Adrenal gland (tissue), 12 donors: ENCODE results near the gene MCOLN1. TPM values are rescaled to one million over a fixed set of nuclear protein-coding genes. Genes with fewer than 3 reads are reported as not detected.

Source experiments
- DNase-seq, 7 donors: peaks; one replicate each; pipeline ENCODE4 v3.0.0-alpha.2; 2019 to 2020
- H3K27ac ChIP-seq, 5 donors: fragments of 200-600 bp; sonication (generic) in 4 of 5; 1 replicate in 3 of 5; 2 replicates in 2 of 5; pipeline versions ENCODE4 v1.5.1 to v1.8.0; 2016 to 2020; ENCODE audit warnings: mild to moderate bottlenecking in 1 of 5
- H3K27me3 ChIP-seq: fragments of 200-600 bp; 2 replicates; pipeline ENCODE4 v1.8.0; 2021
- H3K36me3 ChIP-seq, 2 donors: fragments of 200-600 bp; replicated peaks in 1 of 2; 1 replicate in 1 of 2; 2 replicates in 1 of 2; pipeline versions ENCODE4 v1.5.1 to v1.8.0; 2018 to 2022
- H3K4me1 ChIP-seq, 2 donors: fragments of 200-600 bp; replicated peaks in 1 of 2; 1 replicate in 1 of 2; 2 replicates in 1 of 2; pipeline versions ENCODE4 v1.5.1 to v1.8.0; 2018 to 2021
- H3K4me3 ChIP-seq, 4 donors: fragments of 200-600 bp; sonication (generic) in 3 of 4; one replicate each; pipeline ENCODE4 v1.5.1; 2016 to 2018
- H3K9me3 ChIP-seq, 3 donors: fragments of 200-600 bp; sonication (generic) in 1 of 3; replicated peaks in 1 of 3; 1 replicate in 2 of 3; 2 replicates in 1 of 3; pipeline versions ENCODE4 v1.5.1 to v1.8.0; 2016 to 2021
- POLR2A ChIP-seq, 2 donors: fragments of 450-650 bp; IDR thresholded peaks; one replicate each; pipeline ENCODE4 v1.6.1; 2017; ENCODE audit warnings: antibody characterized with exemption in 2 of 2, mild to moderate bottlenecking in 2 of 2, moderate library complexity in 1 of 2
- WGBS, 4 donors: extraction: QIAGEN DNeasy Blood & Tissue Kit in 2 of 4; methylation state at CpG; one replicate each; pipeline versions ENCODE4 v1.1.5 to v1.1.7; 2013 to 2017; 5-methylcytosine and 5-hydroxymethylcytosine counted together
- intact Hi-C, 2 donors: fragments of 100-400 bp; cut with DNase I; formaldehyde crosslinking; loops; one replicate each; pipeline versions ENCODE4 v1.14.1 to v1.15.0; 2022 to 2023
- polyA plus RNA-seq, 3 donors: library from polyadenylated mRNA; stranded (reverse); fragments of 200-250 nt in 2 of 3; fragments of 350-450 nt in 1 of 3; fragmentation: Illumina TruSeq in 1 of 3; extraction: RNeasy Lipid Tissue Mini Kit (QIAGEN cat#74804) in 1 of 3; gene quantifications; one replicate each; pipeline ENCODE4 v1.2.3, GENCODE V29; 2013 to 2014
- total RNA-seq, 9 donors: library from RNA; depleted of rRNA in 4 of 9; stranded (reverse); fragments of >200 nt in 4 of 9; fragments of 120-200 nt in 1 of 9; fragmentation: NEBNext Ultra II Directional in 1 of 9; extraction: Animal tissue kit (Norgen Biotek cat#: 25700) in 1 of 9; gene quantifications; one replicate each; pipeline versions ENCODE4 v1.1.0 to v1.2.4, GENCODE V29; 2013 to 2023
- TF ChIP-seq, protein P1 (sequence below), 6 experiments: fragments of 450-650 bp in 4 of 6; fragments of 200-600 bp in 2 of 6; sonication (generic) in 1 of 6; IDR thresholded peaks; 1 replicate in 5 of 6; 2 replicates in 1 of 6; pipeline versions ENCODE4 v1.5.1 to v1.8.0; 2016 to 2021; ENCODE audit warnings: antibody characterized with exemption in 6 of 6, mild to moderate bottlenecking in 2 of 6, moderate library complexity in 1 of 6
- donor health status: healthy with polysubstance abuse.
- donor health status: Bipolar disorder and iron deficiency.
- donor health status: DM: yes; HTN: yes; CAD: no.
- donor health status: DM: no; HTN: no; CAD: no.
- donor health status: DM: no; HTN: no; CAD: no.
- donor health status: DM: yes; HTN: yes; CAD: no.

Gene MCOLN1
- total and polyA plus RNA-seq, 12 donors: 6.0 to 212 (median 57.1) TPM

DNA sequence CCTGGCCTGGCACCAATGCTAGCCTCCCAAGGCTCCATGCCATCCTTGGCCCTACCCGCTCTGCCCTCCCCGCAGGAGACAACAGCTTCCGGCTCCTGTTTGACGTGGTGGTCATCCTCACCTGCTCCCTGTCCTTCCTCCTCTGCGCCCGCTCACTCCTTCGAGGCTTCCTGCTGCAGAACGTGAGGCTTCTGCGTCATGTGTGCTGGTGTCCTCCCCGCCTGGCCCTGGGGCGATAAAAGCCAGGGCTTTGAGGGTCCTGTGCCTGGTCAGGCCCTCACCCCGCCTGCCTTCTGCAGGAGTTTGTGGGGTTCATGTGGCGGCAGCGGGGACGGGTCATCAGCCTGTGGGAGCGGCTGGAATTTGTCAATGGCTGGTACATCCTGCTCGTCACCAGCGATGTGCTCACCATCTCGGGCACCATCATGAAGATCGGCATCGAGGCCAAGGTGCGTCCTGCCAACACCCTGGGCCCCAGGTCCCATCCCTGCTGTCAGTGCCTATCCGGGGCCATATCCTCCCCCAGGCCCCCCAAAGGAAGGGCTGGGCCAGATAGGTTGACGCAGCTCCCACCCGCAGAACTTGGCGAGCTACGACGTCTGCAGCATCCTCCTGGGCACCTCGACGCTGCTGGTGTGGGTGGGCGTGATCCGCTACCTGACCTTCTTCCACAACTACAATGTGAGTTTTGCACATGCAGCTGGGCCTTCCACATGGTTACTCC lies 6.3 kb downstream of the MCOLN1 start:
- no peak overlapping the region for H3K4me3 ChIP-seq
- no peak overlapping the region for H3K27ac ChIP-seq
- 91 to 97% (median 93%) methylated on average over 13 to 32 of the region's 32 CpGs for WGBS, 4 donors
- H3K9me3 ChIP-seq: no peaks in the 10 kb centered on the region
- no peak for TF ChIP-seq POLR2A (IDR thresholded peaks at IDR 0.05)
- TF ChIP-seq, protein P1, sequence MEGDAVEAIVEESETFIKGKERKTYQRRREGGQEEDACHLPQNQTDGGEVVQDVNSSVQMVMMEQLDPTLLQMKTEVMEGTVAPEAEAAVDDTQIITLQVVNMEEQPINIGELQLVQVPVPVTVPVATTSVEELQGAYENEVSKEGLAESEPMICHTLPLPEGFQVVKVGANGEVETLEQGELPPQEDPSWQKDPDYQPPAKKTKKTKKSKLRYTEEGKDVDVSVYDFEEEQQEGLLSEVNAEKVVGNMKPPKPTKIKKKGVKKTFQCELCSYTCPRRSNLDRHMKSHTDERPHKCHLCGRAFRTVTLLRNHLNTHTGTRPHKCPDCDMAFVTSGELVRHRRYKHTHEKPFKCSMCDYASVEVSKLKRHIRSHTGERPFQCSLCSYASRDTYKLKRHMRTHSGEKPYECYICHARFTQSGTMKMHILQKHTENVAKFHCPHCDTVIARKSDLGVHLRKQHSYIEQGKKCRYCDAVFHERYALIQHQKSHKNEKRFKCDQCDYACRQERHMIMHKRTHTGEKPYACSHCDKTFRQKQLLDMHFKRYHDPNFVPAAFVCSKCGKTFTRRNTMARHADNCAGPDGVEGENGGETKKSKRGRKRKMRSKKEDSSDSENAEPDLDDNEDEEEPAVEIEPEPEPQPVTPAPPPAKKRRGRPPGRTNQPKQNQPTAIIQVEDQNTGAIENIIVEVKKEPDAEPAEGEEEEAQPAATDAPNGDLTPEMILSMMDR (IDR thresholded peaks at IDR 0.05): no peak
- intact Hi-C loops: loop anchor here in 1 of 2 donors (10.0 kb wide), 1 partner anchor 134 kb away; no protein-coding TSS in a partner anchor
- peaks cover 3 to 11% of the 10 kb centered on the region in 2 donors for H3K4me1 ChIP-seq
- H3K36me3 ChIP-seq: peaks cover 0 to 57% of the 10 kb centered on the region in 2 donors
- H3K27me3 ChIP-seq: no peaks in the 10 kb centered on the region
- DNase-seq: peak in 1 of 7 donors; percentile 50

DNA sequence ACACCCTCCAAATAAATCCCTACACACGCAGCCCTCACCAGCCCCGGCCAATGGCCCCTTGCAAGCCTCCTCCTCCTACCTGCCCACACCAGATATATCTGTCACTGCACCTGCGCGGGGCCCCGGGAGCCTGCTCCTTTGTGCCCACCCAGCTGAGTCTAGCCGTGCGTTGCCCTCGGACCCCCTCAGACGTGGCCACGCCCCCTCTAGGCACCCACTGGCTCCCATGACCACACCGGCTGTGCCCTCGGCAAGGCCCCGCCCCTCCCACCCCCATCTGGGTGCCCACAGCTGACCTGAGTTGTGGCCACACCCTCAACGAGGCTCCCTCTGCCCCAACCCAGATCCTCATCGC lies 6.8 kb downstream of the MCOLN1 start:
- peaks cover 0 to 57% of the 10 kb centered on the region in 2 donors for H3K36me3 ChIP-seq
- no peaks in the 10 kb centered on the region for H3K9me3 ChIP-seq
- TF ChIP-seq, protein P1 (IDR thresholded peaks at IDR 0.05): no peak
- no peak for TF ChIP-seq POLR2A (IDR thresholded peaks at IDR 0.05)
- 82 to 88% (median 85%) methylated on average over 12 to 15 of the region's 15 CpGs for WGBS, 4 donors
- peaks cover 3 to 6% of the 10 kb centered on the region in 2 donors for H3K4me1 ChIP-seq
- H3K27me3 ChIP-seq: no peaks in the 10 kb centered on the region
- H3K27ac ChIP-seq: no peak overlapping the region
- no peak overlapping the region for H3K4me3 ChIP-seq
- intact Hi-C loops: loop anchor here in 1 of 2 donors (10.0 kb wide), 1 partner anchor 134 kb away; no protein-coding TSS in a partner anchor
- DNase-seq: peak in 1 of 7 donors; percentile 53

DNA sequence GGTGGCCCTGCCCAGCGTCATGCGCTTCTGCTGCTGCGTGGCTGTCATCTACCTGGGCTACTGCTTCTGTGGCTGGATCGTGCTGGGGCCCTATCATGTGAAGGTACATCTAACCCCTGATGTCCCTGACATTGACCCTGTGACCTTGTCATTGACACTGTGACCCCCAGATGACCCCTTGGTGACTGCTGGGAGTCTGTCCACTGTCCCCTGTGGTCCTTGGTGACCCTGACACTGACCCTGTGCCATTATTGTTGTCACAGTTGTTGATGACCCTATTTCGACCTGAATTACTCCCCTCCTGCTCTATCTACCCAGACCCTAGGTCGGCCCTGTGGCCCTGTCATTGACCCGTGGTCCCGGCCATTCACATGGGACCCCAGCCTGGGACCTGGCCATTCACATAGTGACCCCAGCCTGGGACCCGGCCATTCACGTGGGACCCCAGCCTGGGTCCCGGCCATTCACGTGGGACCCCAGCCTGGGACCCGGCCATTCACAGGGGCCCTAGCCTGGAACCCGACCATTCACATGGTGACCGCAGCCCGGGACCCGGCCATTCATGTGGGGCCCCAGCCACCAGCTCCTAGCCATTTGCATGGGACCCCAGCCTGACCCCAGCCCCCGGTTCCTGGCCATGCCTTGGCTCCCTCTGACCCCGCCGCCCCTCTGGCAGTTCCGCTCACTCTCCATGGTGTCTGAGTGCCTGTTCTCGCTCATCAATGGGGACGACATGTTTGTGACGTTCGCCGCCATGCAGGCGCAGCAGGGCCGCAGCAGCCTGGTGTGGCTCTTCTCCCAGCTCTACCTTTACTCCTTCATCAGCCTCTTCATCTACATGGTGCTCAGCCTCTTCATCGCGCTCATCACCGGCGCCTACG lies 7.4 kb downstream of the MCOLN1 start:
- TF ChIP-seq POLR2A (IDR thresholded peaks at IDR 0.05): no peak
- TF ChIP-seq, protein P1 (IDR thresholded peaks at IDR 0.05): no peak
- H3K27ac ChIP-seq: no peak overlapping the region
- H3K4me3 ChIP-seq: no peak overlapping the region
- peaks cover 3% of the 10 kb centered on the region in 2 donors for H3K4me1 ChIP-seq
- intact Hi-C loops: loop anchor here (10.0 kb wide), 3 partner anchors 135 to 175 kb away; no protein-coding TSS in a partner anchor
- peaks cover 0 to 57% of the 10 kb centered on the region in 2 donors for H3K36me3 ChIP-seq
- H3K27me3 ChIP-seq: no peaks in the 10 kb centered on the region
- no peak for DNase-seq
- 90 to 96% (median 95%) methylated on average over 17 to 33 of the region's 33 CpGs for WGBS, 4 donors
- H3K9me3 ChIP-seq: no peaks in the 10 kb centered on the region
